Mesenchymal stem cell (in vitro differentiated cells and primary cell): ENCODE measurements around the gene PCNX4.

Source experiments
- DNase-seq: peaks from one replicate; pipeline ENCODE4 v3.0.0-alpha.2; 2013
- H2AFZ ChIP-seq: one replicate; pipeline ENCODE4 v1.6.1; 2013; ENCODE audit warnings: low read depth, mild to moderate bottlenecking, control low read depth, inconsistent platforms, low read length, moderate library complexity
- H2AK5ac ChIP-seq: 2 replicates; pipeline ENCODE4 v1.6.1; 2013; ENCODE audit warnings: low read length, moderate library complexity, mild to moderate bottlenecking, inconsistent platforms; ENCODE audit not compliant: severe bottlenecking
- H2BK120ac ChIP-seq: one replicate; pipeline ENCODE4 v1.6.1; 2013; ENCODE audit warnings: low read depth, mild to moderate bottlenecking, inconsistent platforms, low read length, moderate library complexity
- H2BK12ac ChIP-seq, 2 experiments: one replicate each; pipeline ENCODE4 v1.6.1; 2013; ENCODE audit warnings: inconsistent platforms in 2 of 2, low read length in 2 of 2, mild to moderate bottlenecking in 2 of 2, moderate library complexity in 2 of 2, control low read depth in 1 of 2
- H2BK15ac ChIP-seq: one replicate; pipeline ENCODE4 v1.6.1; 2013; ENCODE audit warnings: mild to moderate bottlenecking, low read depth, inconsistent platforms; ENCODE audit not compliant: poor library complexity, severe bottlenecking
- H2BK5ac ChIP-seq: 2 replicates; pipeline ENCODE4 v1.6.1; 2013; ENCODE audit warnings: low read depth, mild to moderate bottlenecking, low read length, control low read depth, inconsistent platforms; ENCODE audit not compliant: poor library complexity, severe bottlenecking
- H3K14ac ChIP-seq, 2 experiments: one replicate each; pipeline ENCODE4 v1.6.1; 2013; ENCODE audit warnings: inconsistent platforms in 2 of 2, low read length in 2 of 2, control low read depth in 1 of 2, mild to moderate bottlenecking in 1 of 2, moderate library complexity in 1 of 2
- H3K18ac ChIP-seq, 2 experiments: one replicate each; pipeline ENCODE4 v1.6.1; 2013; ENCODE audit warnings: inconsistent platforms in 2 of 2, low read length in 2 of 2, control low read depth in 1 of 2, low read depth in 1 of 2, mild to moderate bottlenecking in 1 of 2
- H3K23ac ChIP-seq, 2 experiments: one replicate each; pipeline ENCODE4 v1.6.1; 2013; ENCODE audit warnings: inconsistent platforms in 2 of 2, low read length in 2 of 2, mild to moderate bottlenecking in 2 of 2, moderate library complexity in 2 of 2, control low read depth in 1 of 2
- H3K27ac ChIP-seq: 2 replicates; pipeline ENCODE4 v1.5.1; 2013; ENCODE audit warnings: mild to moderate bottlenecking, moderate library complexity, low read length, control low read depth, inconsistent platforms; ENCODE audit not compliant: poor library complexity, severe bottlenecking
- H3K27me3 ChIP-seq, 2 experiments: 2 replicates each; pipeline versions ENCODE4 v1.6.1 to v1.7.0; 2013; ENCODE audit warnings: low read length in 2 of 2, mild to moderate bottlenecking in 2 of 2, moderate library complexity in 2 of 2, control low read depth in 1 of 2, inconsistent platforms in 1 of 2; ENCODE audit not compliant: control insufficient read depth in 1 of 2, insufficient read depth in 1 of 2
- H3K36me3 ChIP-seq, 2 experiments: 2 replicates each; pipeline versions ENCODE4 v1.6.1 to v1.7.0; 2013; ENCODE audit warnings: low read length in 2 of 2, control low read depth in 1 of 2, inconsistent platforms in 1 of 2, low read depth in 1 of 2, mild to moderate bottlenecking in 1 of 2; ENCODE audit not compliant: insufficient read depth in 2 of 2, control insufficient read depth in 1 of 2
- H3K4ac ChIP-seq, 2 experiments: one replicate each; pipeline ENCODE4 v1.6.1; 2013; ENCODE audit warnings: inconsistent platforms in 2 of 2, low read length in 2 of 2, mild to moderate bottlenecking in 2 of 2, moderate library complexity in 2 of 2, control low read depth in 1 of 2, low read depth in 1 of 2
- H3K4me1 ChIP-seq: 2 replicates; pipeline ENCODE4 v1.6.1; 2013; ENCODE audit warnings: low read depth, low read length, control low read depth; ENCODE audit not compliant: control insufficient read depth, insufficient read depth
- H3K4me2 ChIP-seq: 2 replicates; pipeline ENCODE4 v1.6.1; 2013; ENCODE audit warnings: low read length, mild to moderate bottlenecking, inconsistent platforms; ENCODE audit not compliant: poor library complexity, severe bottlenecking
- H3K4me3 ChIP-seq, 2 experiments: 2 replicates each; pipeline versions ENCODE4 v1.5.1 to v1.7.0; 2013; ENCODE audit warnings: low read length in 2 of 2, mild to moderate bottlenecking in 2 of 2, control low read depth in 1 of 2, low read depth in 1 of 2; ENCODE audit not compliant: insufficient read depth in 1 of 2
- H3K79me1 ChIP-seq: replicated peaks from 2 replicates; pipeline ENCODE4 v1.6.1; 2013; ENCODE audit warnings: mild to moderate bottlenecking, control low read depth, low read length, inconsistent platforms; ENCODE audit not compliant: poor library complexity, severe bottlenecking
- H3K9ac ChIP-seq: 2 replicates; pipeline ENCODE4 v1.7.0; 2013; ENCODE audit warnings: mild to moderate bottlenecking, low read length, moderate library complexity
- H3K9me3 ChIP-seq: 2 replicates; pipeline ENCODE4 v1.7.0; 2013; ENCODE audit warnings: mild to moderate bottlenecking, low read length; ENCODE audit not compliant: control insufficient read depth
- H4K8ac ChIP-seq: one replicate; pipeline ENCODE4 v1.6.1; 2013; ENCODE audit warnings: inconsistent platforms, mild to moderate bottlenecking, low read length, moderate library complexity
- H4K91ac ChIP-seq: one replicate; pipeline ENCODE4 v1.6.1; 2013; ENCODE audit warnings: mild to moderate bottlenecking, low read length, inconsistent platforms
- WGBS: methylation state at CpG from one replicate; pipeline ENCODE4 v1.1.7; 2013; ENCODE audit warnings: mixed read lengths; 5-methylcytosine and 5-hydroxymethylcytosine counted together

The PCNX4 gene

GRCh38 chr14:60174352-60175254 is 82.9 kb downstream of the PCNX4 start:
- DNase-seq, result no peak
- Histone ChIP-seq H2BK5ac (no peak overlapping the region), H2AK5ac (no peak overlapping the region), H3K4me2 (no peak overlapping the region), H2AFZ (no peak overlapping the region), H3K18ac (no peak overlapping the region), H3K9me3 (peaks cover 3% of the 10 kb centered on the region), H2BK15ac (no peak overlapping the region), H3K4me3 (no peak overlapping the region), H3K14ac (no peak overlapping the region), H4K91ac (no peak overlapping the region), H3K23ac (no peak overlapping the region), H3K9ac (no peak overlapping the region), H3K27ac (no peak overlapping the region), H2BK12ac (no peak overlapping the region), H2BK120ac (no peak overlapping the region), H3K36me3 (no peaks in the 10 kb centered on the region), H3K79me1 (no peaks in the 10 kb centered on the region), H3K4me1 (no peaks in the 10 kb centered on the region), H3K4ac (no peak overlapping the region), H3K27me3 (no peaks in the 10 kb centered on the region), H4K8ac (no peak overlapping the region)
- 75% methylated on average over 11 of the region's 11 CpGs for WGBS

GRCh38 chr14:60175255-60175902 is 83.7 kb downstream of the PCNX4 start:
- H2AK5ac ChIP-seq, result no peak overlapping the region
- no peak overlapping the region for H2BK5ac ChIP-seq
- no peak overlapping the region for H3K4me3 ChIP-seq
- H3K4ac ChIP-seq, result no peak overlapping the region
- H3K23ac ChIP-seq, result no peak overlapping the region
- H3K18ac ChIP-seq, result no peak overlapping the region
- WGBS, result 74% methylated on average over 2 of the region's 2 CpGs
- no peak for DNase-seq
- H2AFZ ChIP-seq, result no peak overlapping the region
- H3K14ac ChIP-seq, result no peak overlapping the region
- H3K27ac ChIP-seq, result no peak overlapping the region
- no peak overlapping the region for H2BK15ac ChIP-seq
- H2BK12ac ChIP-seq, result no peak overlapping the region
- no peaks in the 10 kb centered on the region for H3K27me3 ChIP-seq
- H3K4me2 ChIP-seq, result no peak overlapping the region
- no peak overlapping the region for H4K91ac ChIP-seq
- H3K36me3 ChIP-seq, result no peaks in the 10 kb centered on the region
- H4K8ac ChIP-seq, result no peak overlapping the region
- no peaks in the 10 kb centered on the region for H3K79me1 ChIP-seq
- H3K4me1 ChIP-seq, result no peaks in the 10 kb centered on the region
- no peak overlapping the region for H2BK120ac ChIP-seq
- H3K9ac ChIP-seq, result no peak overlapping the region
- H3K9me3 ChIP-seq, result peaks cover 3% of the 10 kb centered on the region

GRCh38 chr14:60178164-60178563 is 86.4 kb downstream of the PCNX4 start:
- Histone ChIP-seq H3K23ac (no peak overlapping the region), H3K4me2 (no peak overlapping the region), H2AK5ac (no peak overlapping the region), H3K18ac (no peak overlapping the region), H3K14ac (no peak overlapping the region), H2BK120ac (no peak overlapping the region), H3K4me3 (no peak overlapping the region), H3K9me3 (peaks cover 3% of the 10 kb centered on the region), H2BK12ac (no peak overlapping the region), H2BK5ac (no peak overlapping the region), H2BK15ac (no peak overlapping the region), H3K9ac (no peak overlapping the region), H4K91ac (no peak overlapping the region), H2AFZ (no peak overlapping the region), H3K4ac (no peak overlapping the region), H3K79me1 (no peaks in the 10 kb centered on the region), H3K27me3 (no peaks in the 10 kb centered on the region), H3K27ac (no peak overlapping the region), H4K8ac (no peak overlapping the region), H3K4me1 (no peaks in the 10 kb centered on the region), H3K36me3 (no peaks in the 10 kb centered on the region)
- WGBS, result no CpG with 5 or more reads among the region's 1 CpG
- no peak for DNase-seq

- WGBS, result no CpG with 5 or more reads among the region's 1 CpG
- Histone ChIP-seq H3K9ac (peak overlapping the region; percentile 57), H3K4me1 (no peaks in the 10 kb centered on the region), H2BK12ac (no peak overlapping the region), H3K14ac (no peak overlapping the region), H3K79me1 (no peaks in the 10 kb centered on the region), H3K4me3 (no peak overlapping the region), H4K8ac (no peak overlapping the region), H2BK15ac (no peak overlapping the region), H3K23ac (no peak overlapping the region), H3K4me2 (no peak overlapping the region), H2BK120ac (no peak overlapping the region), H3K27ac (no peak overlapping the region), H3K4ac (no peak overlapping the region), H2AFZ (no peak overlapping the region), H3K36me3 (no peaks in the 10 kb centered on the region), H2AK5ac (no peak overlapping the region), H4K91ac (no peak overlapping the region), H3K27me3 (no peaks in the 10 kb centered on the region), H2BK5ac (no peak overlapping the region), H3K18ac (no peak overlapping the region), H3K9me3 (peaks cover 3% of the 10 kb centered on the region)
- no peak for DNase-seq
Measured at GRCh38 chr14:60178820-60179219, 87.1 kb downstream of the PCNX4 start.
